HL-60 (cell line): ENCODE measurements around the gene ADAR.

Source experiments
- GABPA ChIP-seq: IDR thresholded peaks from 2 replicates; pipeline ENCODE4 v1.6.1; 2012; ENCODE audit warnings: low read depth
- POLR2AphosphoS5 ChIP-seq: IDR thresholded peaks from 2 replicates; pipeline ENCODE4 v1.6.1; 2012; ENCODE audit warnings: low read depth
- SPI1 ChIP-seq: IDR thresholded peaks from 2 replicates; pipeline ENCODE4 v1.6.1; 2012; ENCODE audit warnings: low read depth, mild to moderate bottlenecking, borderline replicate concordance
- TF ChIP-seq, protein P1 (sequence below): IDR thresholded peaks from one replicate; pipeline ENCODE4 v1.5.1; 2011; ENCODE audit warnings: low read length, control low read depth, inconsistent platforms; ENCODE audit not compliant: insufficient read depth
- TF ChIP-seq, protein P2 (sequence below): IDR thresholded peaks from 2 replicates; pipeline ENCODE4 v1.6.1; 2012; ENCODE audit warnings: low read depth; ENCODE audit not compliant: insufficient replicate concordance

GRCh38 chr1:154641534-154641933, 33.5 kb upstream of the ADAR start:
- TF ChIP-seq, protein P1, sequence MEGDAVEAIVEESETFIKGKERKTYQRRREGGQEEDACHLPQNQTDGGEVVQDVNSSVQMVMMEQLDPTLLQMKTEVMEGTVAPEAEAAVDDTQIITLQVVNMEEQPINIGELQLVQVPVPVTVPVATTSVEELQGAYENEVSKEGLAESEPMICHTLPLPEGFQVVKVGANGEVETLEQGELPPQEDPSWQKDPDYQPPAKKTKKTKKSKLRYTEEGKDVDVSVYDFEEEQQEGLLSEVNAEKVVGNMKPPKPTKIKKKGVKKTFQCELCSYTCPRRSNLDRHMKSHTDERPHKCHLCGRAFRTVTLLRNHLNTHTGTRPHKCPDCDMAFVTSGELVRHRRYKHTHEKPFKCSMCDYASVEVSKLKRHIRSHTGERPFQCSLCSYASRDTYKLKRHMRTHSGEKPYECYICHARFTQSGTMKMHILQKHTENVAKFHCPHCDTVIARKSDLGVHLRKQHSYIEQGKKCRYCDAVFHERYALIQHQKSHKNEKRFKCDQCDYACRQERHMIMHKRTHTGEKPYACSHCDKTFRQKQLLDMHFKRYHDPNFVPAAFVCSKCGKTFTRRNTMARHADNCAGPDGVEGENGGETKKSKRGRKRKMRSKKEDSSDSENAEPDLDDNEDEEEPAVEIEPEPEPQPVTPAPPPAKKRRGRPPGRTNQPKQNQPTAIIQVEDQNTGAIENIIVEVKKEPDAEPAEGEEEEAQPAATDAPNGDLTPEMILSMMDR: no peak
- no peak for TF ChIP-seq SPI1
- no peak for TF ChIP-seq POLR2AphosphoS5
- no peak for TF ChIP-seq GABPA
- TF ChIP-seq, protein P2, sequence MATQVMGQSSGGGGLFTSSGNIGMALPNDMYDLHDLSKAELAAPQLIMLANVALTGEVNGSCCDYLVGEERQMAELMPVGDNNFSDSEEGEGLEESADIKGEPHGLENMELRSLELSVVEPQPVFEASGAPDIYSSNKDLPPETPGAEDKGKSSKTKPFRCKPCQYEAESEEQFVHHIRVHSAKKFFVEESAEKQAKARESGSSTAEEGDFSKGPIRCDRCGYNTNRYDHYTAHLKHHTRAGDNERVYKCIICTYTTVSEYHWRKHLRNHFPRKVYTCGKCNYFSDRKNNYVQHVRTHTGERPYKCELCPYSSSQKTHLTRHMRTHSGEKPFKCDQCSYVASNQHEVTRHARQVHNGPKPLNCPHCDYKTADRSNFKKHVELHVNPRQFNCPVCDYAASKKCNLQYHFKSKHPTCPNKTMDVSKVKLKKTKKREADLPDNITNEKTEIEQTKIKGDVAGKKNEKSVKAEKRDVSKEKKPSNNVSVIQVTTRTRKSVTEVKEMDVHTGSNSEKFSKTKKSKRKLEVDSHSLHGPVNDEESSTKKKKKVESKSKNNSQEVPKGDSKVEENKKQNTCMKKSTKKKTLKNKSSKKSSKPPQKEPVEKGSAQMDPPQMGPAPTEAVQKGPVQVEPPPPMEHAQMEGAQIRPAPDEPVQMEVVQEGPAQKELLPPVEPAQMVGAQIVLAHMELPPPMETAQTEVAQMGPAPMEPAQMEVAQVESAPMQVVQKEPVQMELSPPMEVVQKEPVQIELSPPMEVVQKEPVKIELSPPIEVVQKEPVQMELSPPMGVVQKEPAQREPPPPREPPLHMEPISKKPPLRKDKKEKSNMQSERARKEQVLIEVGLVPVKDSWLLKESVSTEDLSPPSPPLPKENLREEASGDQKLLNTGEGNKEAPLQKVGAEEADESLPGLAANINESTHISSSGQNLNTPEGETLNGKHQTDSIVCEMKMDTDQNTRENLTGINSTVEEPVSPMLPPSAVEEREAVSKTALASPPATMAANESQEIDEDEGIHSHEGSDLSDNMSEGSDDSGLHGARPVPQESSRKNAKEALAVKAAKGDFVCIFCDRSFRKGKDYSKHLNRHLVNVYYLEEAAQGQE: no peak
